LoVo (cell line): ENCODE results near the gene TCFL5.

Experiments
- DNase-seq: peaks from one replicate; pipeline ENCODE4 v3.0.0-alpha.2; 2016; ENCODE audit warnings: low spot score

Gene TCFL5

GRCh38 chr20:62812181-62812906, 49.3 kb downstream of the TCFL5 start:
- no peak for DNase-seq

DNA sequence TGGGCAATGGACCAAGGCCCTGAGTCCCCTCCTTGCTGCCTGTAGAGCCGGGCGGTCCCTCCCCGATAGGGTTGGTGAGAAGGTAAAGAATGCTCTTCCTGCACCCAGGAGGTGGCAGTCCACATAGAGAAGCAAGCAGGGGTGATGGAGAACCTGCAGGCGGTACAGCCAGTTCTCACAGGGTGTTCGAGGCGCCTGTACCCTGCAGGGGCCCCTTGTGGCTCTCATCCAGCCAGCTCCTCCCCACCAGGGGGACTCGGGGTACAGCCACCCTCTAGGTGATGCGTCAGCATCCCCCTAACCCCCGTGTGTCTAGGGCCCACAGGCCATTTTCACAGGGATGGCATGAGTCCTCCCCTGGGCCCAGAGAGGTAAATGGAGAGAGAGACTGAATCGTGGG, 49.9 kb downstream of the TCFL5 start:
- no peak for DNase-seq

- no peak for DNase-seq
Measured at GRCh38 chr20:62811320-62811719, 50.3 kb downstream of the TCFL5 start.

DNA sequence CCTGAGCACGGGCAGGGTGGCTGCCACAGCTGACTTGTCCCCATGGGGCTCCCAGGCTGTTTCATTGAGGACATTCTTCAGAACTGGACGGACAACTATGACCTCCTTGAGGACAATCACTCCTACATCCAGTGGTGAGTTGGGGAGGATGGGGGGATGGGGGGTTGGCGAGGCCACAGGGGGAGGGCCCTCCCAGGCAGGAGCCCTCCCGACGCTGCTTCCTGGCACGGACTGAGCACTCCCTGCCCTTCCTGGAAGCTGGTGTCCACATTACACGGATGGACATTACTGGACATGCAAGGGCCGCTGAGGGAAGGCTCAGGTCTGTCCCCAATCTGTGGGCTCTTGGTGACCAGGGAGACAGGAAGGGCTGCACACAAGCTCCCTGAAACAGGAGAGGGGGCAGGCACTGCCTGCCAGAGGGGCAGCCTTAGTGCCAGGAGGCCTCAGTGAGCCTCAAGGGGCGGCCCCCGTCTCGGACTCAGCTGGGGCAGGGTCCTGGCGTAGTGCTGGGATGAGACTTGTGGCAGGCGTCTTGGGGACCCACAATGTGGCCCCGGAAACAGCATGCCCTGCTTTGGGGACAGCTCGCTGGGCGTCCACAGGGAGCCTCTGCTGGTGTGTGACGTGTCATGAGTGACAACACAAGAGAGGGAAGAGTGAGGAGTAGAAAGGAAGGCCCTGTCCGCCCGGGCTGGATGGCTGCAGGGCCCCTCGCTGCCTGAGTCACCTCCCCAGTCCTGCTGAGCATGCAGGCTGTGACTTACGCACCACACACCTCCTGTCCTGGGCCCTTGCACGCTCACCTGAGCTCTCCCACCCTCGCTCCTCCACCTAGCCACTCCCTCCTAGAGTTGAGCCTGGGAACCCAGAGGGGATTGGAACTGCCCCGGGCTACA, 51.8 kb downstream of the TCFL5 start:
- DNase-seq: no peak

- DNase-seq: peak; percentile 54
Measured at GRCh38 chr20:62808211-62808865, 53.3 kb downstream of the TCFL5 start.

- DNase-seq: no peak
Measured at GRCh38 chr20:62807444-62808210, 54.0 kb downstream of the TCFL5 start.

GRCh38 chr20:62806383-62807050, 55.1 kb downstream of the TCFL5 start:
- no peak for DNase-seq

DNA sequence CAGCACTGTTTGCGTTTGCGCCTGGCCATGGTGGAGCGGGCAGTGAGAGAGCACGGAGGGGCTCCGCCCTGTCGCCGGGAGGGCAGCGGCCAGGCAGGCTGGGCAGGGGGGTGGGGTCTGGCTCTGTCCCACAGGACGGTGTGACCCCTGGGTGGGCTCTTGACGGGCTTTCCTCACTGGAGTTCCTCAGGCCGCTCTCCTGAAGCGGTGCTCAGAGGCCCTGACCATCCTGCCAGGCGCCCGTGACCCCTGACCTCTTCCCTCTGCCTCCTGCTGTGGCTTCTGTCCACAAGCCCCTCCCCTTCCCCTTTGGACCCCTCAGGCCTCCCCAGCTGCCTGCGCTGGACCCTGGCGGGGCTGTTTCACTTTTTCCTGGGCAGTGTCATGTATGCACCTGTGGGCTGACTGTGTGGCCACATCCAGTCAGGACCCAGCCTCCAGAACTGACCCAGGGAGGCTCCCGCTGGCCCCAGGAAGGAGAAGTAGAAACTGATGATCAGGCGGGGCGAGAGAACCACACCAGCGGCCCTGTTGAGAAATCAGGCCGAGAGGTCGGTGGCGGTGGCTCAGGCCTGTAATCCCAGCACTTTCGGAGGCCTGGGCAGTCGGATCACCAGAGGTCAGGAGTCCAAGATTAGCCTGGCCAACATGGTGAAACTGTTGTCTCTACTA, 55.8 kb downstream of the TCFL5 start:
- DNase-seq: no peak

DNA sequence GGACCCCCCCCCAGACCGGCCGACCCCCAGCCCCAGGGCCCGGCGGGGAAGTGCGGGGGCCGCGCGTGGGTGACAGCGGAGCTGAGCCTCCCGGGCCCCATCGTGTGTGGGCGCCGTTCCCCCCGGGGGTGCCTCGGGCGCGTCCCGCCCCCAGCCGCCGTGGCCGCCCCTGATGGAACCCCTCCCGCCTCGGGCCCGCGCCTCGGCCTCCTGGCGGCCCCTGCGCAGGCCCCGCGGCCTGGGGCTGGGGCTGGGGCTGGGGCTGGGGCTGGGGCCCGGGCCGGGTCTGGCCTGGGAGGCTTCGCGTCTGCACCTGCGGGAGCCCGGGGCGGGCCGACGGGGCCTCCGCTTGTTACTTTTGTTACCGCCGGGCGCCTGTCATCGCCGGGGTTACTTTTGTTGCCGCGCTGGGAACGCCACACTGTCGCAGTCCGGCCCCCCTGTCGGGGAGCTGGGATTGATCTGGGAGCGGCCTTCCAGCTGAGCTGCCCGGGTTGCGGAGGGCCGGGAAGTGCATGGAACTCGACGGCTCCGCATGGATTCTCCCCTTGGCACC, 56.4 kb downstream of the TCFL5 start:
- DNase-seq: peak; percentile 16

DNA sequence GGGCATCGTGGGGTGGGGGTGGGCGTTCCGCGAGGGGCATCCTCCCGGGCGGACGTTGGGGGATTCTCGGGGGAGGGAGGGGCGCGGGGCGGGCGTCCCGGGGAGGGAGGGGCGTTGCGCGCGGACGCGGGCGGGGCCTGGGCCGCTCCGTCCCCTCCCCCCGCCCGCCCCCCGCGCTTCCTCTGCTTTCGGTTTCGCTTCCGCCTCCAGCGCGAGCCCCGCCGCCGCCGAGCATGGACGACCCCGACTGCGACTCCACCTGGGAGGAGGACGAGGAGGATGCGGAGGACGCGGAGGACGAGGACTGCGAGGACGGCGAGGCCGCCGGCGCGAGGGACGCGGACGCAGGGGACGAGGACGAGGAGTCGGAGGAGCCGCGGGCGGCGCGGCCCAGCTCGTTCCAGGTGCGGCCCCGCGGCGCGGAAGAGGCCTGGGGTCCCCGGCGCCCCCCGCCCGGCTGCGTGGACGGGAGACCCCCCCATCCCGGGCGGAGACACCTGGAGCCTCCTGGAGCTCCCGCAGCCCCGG, 56.9 kb downstream of the TCFL5 start, which contains the start of gene OGFR:
TSS of gene OGFR (plus strand) at position 209 of the 528 bp plus-strand sequence. CDS start at position 234, 25 bp downstream.
- DNase-seq: peak; percentile 55

- no peak for DNase-seq
Measured at GRCh38 chr20:62804021-62804626, 57.5 kb downstream of the TCFL5 start.

- no peak for DNase-seq
Measured at GRCh38 chr20:62802026-62802712, 59.5 kb downstream of the TCFL5 start.

- no peak for DNase-seq
Measured at GRCh38 chr20:62801284-62802010, 60.2 kb downstream of the TCFL5 start.

DNA sequence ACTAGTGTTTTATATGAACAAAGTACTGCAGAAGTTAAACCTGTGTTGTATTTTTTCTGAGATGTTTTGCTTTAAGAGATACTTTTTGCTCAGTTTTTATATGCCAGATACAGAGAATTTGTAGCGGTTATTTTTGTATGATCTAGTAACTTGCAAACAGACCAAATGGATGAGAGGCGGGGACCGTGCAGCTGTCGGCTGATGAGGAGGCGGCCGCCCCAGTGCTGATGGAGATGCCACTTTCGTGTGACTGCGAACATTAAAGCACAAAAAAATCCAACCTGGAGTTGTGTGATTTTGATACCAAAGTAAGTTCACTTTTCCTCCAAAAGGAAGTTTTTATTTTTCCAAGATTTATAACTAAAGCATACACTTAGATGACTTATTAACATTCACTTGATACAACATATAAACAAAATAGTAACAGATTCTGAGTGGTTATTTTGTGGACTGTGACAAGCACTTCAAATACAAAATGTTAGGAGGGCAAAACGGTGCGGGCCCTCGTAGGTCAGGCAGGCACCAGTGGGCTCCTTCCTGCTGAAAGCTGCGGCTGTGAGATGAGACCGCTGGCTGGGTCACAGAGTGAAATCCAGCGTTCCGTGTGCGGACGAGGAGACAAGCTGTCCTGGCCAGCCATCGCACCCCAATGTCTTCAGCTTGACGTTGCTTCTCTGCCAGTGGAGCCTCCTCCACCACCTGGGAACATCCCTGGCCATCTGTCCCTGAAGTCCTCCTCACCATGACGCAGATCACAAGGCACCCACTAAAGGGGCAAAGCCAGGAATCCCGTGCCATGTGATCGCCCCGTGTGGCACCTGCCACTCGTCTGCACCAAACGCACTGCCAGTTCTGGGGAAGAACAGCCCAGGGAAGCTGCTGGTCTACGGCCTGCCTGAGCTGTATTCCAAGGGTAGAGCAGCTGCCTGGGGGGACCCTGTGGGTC, 61.0 kb downstream of the TCFL5 start:
- DNase-seq: no peak

- DNase-seq: no peak
Measured at GRCh38 chr20:62799873-62800272, 61.7 kb downstream of the TCFL5 start.

DNA sequence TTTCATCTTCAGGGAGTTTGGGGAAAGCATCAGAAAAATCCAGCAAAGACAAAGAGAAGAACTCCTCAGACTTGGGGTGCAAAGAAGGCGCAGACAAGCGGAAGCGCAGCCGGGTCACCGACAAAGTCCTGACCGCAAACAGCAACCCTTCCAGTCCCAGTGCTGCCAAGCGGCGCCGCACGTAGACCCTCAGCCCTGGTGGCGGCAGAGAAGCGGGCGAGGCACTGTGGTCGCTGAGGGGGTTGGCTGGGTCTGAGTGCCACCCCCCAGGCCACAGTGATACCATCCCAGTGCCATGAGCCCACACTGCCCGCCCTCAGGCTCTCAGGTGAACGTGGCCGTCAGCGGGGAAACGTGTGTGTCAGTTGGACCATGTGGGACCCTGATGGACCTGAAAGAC, 62.2 kb downstream of the TCFL5 start:
- no peak for DNase-seq

DNA sequence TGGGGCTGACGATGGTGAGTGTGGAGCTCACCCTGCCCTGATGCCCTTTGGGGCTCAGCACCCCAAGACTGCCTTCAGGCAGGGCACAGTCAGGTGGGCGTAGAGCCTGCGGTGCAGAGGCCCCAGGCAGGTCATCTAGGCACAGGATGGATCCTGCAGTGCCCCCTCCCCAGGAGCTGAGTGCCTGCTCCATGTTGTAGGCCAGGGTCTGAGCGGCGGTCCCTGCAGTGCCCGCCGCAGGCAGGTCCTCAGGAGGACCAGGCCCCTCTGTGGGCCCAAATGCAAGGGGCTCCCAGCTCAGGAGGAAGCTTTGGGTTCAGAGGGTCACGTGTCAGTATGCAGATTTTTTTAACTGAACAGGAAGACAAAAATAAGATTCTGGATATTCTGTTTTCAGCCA, 62.6 kb downstream of the TCFL5 start:
- no peak for DNase-seq
